OCI-LY7 (cell line): ENCODE results near the gene ASH1L. TPM values are rescaled to one million over a fixed set of nuclear protein-coding genes. Genes with fewer than 3 reads are reported as not detected.

Source experiments
- BruUV-seq: library from RNA; stranded (reverse); fragments of 400-500 nt; replicated peaks from 2 replicates; lab custom pipeline; 2021; lab: Mats Ljungman, UMichigan
- CTCF ChIA-PET: fragments of 300-600 bp; sonication (Branson Sonifier 250); formaldehyde crosslinking; loops from one replicate; lab custom pipeline; 2022; ENCODE audit warnings: antibody characterized with exemption; ENCODE audit not compliant: unreplicated experiment; lab: Charles Lee
- POLR2A ChIA-PET: fragments of 300-600 bp; sonication (Branson Sonifier 250); formaldehyde crosslinking; loops from one replicate; lab custom pipeline; 2022; ENCODE audit warnings: antibody characterized with exemption; lab: Charles Lee
- DNase-seq: peaks from one replicate; pipeline ENCODE4 v3.0.0-alpha.2; 2015; ENCODE audit warnings: low spot score
- H2AFZ ChIP-seq: fragments of 200-600 bp; sonication (generic), shearing (Covaris generic); 2 replicates; pipeline ENCODE4 v1.6.1; 2014; ENCODE audit warnings: mild to moderate bottlenecking, antibody characterized with exemption, low read length, moderate library complexity
- H3K27ac ChIP-seq: fragments of 200-600 bp; sonication (generic); 2 replicates; pipeline ENCODE4 v1.5.1; 2014; ENCODE audit warnings: mixed run types, low read depth, mild to moderate bottlenecking, moderate library complexity, low read length, inconsistent platforms; ENCODE audit not compliant: poor library complexity, severe bottlenecking
- H3K36me3 ChIP-seq: fragments of 200-600 bp; sonication (generic); 2 replicates; pipeline ENCODE4 v1.6.1; 2014; ENCODE audit warnings: mild to moderate bottlenecking, antibody characterized with exemption, low read length, moderate library complexity, mixed read lengths; ENCODE audit not compliant: insufficient read depth
- H3K4me1 ChIP-seq: fragments of 200-600 bp; sonication (generic); 2 replicates; pipeline ENCODE4 v1.5.1; 2014; ENCODE audit warnings: mild to moderate bottlenecking, low read length; ENCODE audit not compliant: insufficient read depth, poor library complexity, severe bottlenecking
- H3K4me2 ChIP-seq: fragments of 200-600 bp; sonication (generic); 2 replicates; pipeline ENCODE4 v1.6.1; 2014; ENCODE audit warnings: mild to moderate bottlenecking, low read length
- H3K4me3 ChIP-seq: fragments of 200-600 bp; sonication (generic); 2 replicates; pipeline ENCODE4 v1.5.1; 2014; ENCODE audit warnings: mild to moderate bottlenecking, low read depth, low read length; ENCODE audit not compliant: poor library complexity, severe bottlenecking
- H3K79me2 ChIP-seq: fragments of 200-600 bp; sonication (generic); 2 replicates; pipeline ENCODE4 v1.6.1; 2016; ENCODE audit warnings: low read depth, mild to moderate bottlenecking, low read length, moderate library complexity, mixed read lengths; ENCODE audit not compliant: insufficient read depth
- H3K9me2 ChIP-seq: fragments of 200-600 bp; sonication (generic); 2 replicates; pipeline ENCODE4 v1.6.1; 2016; ENCODE audit warnings: mild to moderate bottlenecking, low read length, mixed read lengths; ENCODE audit not compliant: insufficient read depth
- H3K9me3 ChIP-seq: fragments of 200-600 bp; sonication (generic); 2 replicates; pipeline ENCODE4 v1.6.1; 2014; ENCODE audit warnings: mild to moderate bottlenecking, mixed run types, low read length, mixed read lengths
- H4K20me1 ChIP-seq: fragments of 200-600 bp; sonication (generic); 2 replicates; pipeline ENCODE4 v1.6.1; 2014; ENCODE audit warnings: mild to moderate bottlenecking, antibody characterized with exemption, low read length, moderate library complexity, mixed read lengths; ENCODE audit not compliant: insufficient read depth
- EZH2phosphoT487 ChIP-seq: fragments of 200-600 bp; sonication (generic); IDR thresholded peaks from 2 replicates; pipeline ENCODE4 v1.6.1; 2018; ENCODE audit warnings: low read depth, borderline replicate concordance, mild to moderate bottlenecking, mixed run types, antibody characterized with exemption, low read length, moderate library complexity, mixed read lengths
- intact Hi-C: fragments of 100-400 bp; cut with micrococcal nuclease; formaldehyde crosslinking; loops from one replicate; pipeline ENCODE4 v1.10.0; 2022; ENCODE audit not compliant: unreplicated experiment
- total RNA-seq, 2 experiments: library from RNA; depleted of rRNA in 1 of 2; stranded (reverse); fragments of >200 nt in 1 of 2; shearing (Covaris generic) in 1 of 2; gene quantifications; 2 replicates each; pipeline ENCODE4 v1.2.3, GENCODE V29; 2014 to 2022
- TF ChIP-seq, protein P1 (sequence below): fragments of 200-600 bp; sonication (generic); conservative IDR thresholded peaks from 2 replicates; pipeline ENCODE4 v1.5.1; 2014; ENCODE audit warnings: mild to moderate bottlenecking, antibody characterized with exemption, low read length, moderate library complexity, mixed read lengths

The ASH1L gene
- total RNA-seq, 2 experiments from 2014 or later = 33.2 to 49.6 TPM

DNA sequence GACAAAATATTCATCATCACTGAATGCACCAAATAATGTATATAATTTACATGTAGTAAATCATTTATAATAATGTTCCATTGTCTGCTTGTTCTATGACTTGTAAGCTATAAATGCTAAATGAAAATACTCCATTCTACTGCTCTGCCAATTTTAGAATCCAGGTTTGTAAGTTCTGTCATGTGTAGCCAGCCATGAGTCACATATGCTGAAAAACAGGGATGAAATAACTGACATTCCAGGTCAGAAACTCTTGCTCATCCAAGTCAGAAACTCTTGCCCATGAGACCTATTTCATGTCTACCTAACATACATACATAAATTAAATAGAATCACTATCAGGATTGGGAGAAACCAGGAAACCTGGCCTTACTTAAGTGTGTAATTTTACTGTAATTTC, 95.6 kb downstream of the ASH1L start:
- no peak overlapping the region for H3K4me3 ChIP-seq
- CTCF ChIA-PET = no interaction called here
- H3K9me3 ChIP-seq = peaks cover 12% of the 10 kb centered on the region; the same call in 1 of the 2 replicates
- H3K4me1 ChIP-seq = peaks cover 6% of the 10 kb centered on the region
- no peaks in the 10 kb centered on the region; the same call in 1 of the 2 replicates for H4K20me1 ChIP-seq
- no peak overlapping the region for H2AFZ ChIP-seq
- no peak overlapping the region for H3K4me2 ChIP-seq
- H3K36me3 ChIP-seq = peaks cover 46% of the 10 kb centered on the region
- peaks cover 47% of the 10 kb centered on the region; the same call in 1 of the 2 replicates for H3K79me2 ChIP-seq
- intact Hi-C loops = no loop called here
- BruUV-seq = no TSS peak
- no peak overlapping the region for H3K27ac ChIP-seq
- no peak for TF ChIP-seq EZH2phosphoT487
- TF ChIP-seq, protein P1, sequence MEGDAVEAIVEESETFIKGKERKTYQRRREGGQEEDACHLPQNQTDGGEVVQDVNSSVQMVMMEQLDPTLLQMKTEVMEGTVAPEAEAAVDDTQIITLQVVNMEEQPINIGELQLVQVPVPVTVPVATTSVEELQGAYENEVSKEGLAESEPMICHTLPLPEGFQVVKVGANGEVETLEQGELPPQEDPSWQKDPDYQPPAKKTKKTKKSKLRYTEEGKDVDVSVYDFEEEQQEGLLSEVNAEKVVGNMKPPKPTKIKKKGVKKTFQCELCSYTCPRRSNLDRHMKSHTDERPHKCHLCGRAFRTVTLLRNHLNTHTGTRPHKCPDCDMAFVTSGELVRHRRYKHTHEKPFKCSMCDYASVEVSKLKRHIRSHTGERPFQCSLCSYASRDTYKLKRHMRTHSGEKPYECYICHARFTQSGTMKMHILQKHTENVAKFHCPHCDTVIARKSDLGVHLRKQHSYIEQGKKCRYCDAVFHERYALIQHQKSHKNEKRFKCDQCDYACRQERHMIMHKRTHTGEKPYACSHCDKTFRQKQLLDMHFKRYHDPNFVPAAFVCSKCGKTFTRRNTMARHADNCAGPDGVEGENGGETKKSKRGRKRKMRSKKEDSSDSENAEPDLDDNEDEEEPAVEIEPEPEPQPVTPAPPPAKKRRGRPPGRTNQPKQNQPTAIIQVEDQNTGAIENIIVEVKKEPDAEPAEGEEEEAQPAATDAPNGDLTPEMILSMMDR = no peak
- H3K9me2 ChIP-seq = no peaks in the 10 kb centered on the region
- POLR2A ChIA-PET = interaction anchor here (0.9 to 1.5 kb wide), 2 partner anchors 9 to 48 kb away, joined by 3 read pairs; no protein-coding TSS in a partner anchor
- DNase-seq = no peak

DNA sequence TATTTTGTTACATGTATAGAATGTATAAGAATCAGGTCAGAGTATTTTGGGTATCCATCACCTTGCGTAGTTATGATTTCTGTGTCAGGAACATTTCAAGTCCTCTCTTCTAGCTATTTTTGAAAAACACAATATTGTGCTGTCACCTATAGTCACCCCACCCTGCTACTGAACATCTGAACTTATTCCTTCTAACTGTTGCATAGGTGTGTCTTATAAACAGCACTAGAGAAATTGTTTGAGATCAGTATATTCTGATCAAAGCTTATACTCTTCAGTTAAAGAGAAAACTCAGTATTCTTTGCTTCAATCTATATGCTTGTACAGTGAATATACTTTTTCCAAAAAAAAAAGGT, 96.0 kb downstream of the ASH1L start:
- POLR2A ChIA-PET = interaction anchor here (1.5 kb wide), 1 partner anchor 48 kb away, joined by 3 read pairs; no protein-coding TSS in a partner anchor
- Histone ChIP-seq H3K9me2 (no peaks in the 10 kb centered on the region), H4K20me1 (no peaks in the 10 kb centered on the region; the same call in 1 of the 2 replicates)

More for the DNA sequence above, 96.0 kb downstream of the ASH1L start:
- H3K4me3 ChIP-seq = no peak overlapping the region
- H3K9me3 ChIP-seq = peaks cover 8% of the 10 kb centered on the region; the same call in 1 of the 2 replicates
- peaks cover 46% of the 10 kb centered on the region; the same call in 1 of the 2 replicates for H3K79me2 ChIP-seq
- peaks cover 44% of the 10 kb centered on the region for H3K36me3 ChIP-seq
- no peak for DNase-seq
- no peak overlapping the region for H2AFZ ChIP-seq
- peaks cover 6% of the 10 kb centered on the region for H3K4me1 ChIP-seq
- intact Hi-C loops = no loop called here
- no peak overlapping the region for H3K27ac ChIP-seq
- BruUV-seq = no TSS peak
- no peak overlapping the region for H3K4me2 ChIP-seq
- CTCF ChIA-PET = interaction anchor here (1.0 kb wide), 1 partner anchor 37 kb away, joined by 3 read pairs; no protein-coding TSS in a partner anchor
- no peak for TF ChIP-seq EZH2phosphoT487
- TF ChIP-seq, protein P1 = no peak
